ENCODE results near the gene MEGF11. TPM values are rescaled to one million over a fixed set of nuclear protein-coding genes. Genes with fewer than 3 reads are reported as not detected.

Gene MEGF11
- polyA plus RNA-seq, 1 experiment = 0.04 TPM

- POLR2A ChIA-PET = no interaction called here
- TF ChIP-seq CTCF (IDR thresholded peaks at IDR 0.05; ENCODE audit: insufficient read depth, low read depth, low read length) = no peak
- CTCF ChIA-PET = interaction anchor here (0.7 kb wide), 1 partner anchor 62 kb away, joined by 4 read pairs; no protein-coding TSS in a partner anchor
Measured at GRCh38 chr15:66165856-66166255, 87.7 kb downstream of the MEGF11 start.

GRCh38 chr15:66164788-66165187 is 88.8 kb downstream of the MEGF11 start:
- H3K4me3 ChIP-seq (ENCODE audit: low read depth, low read length) = no peak overlapping the region
- CTCF ChIA-PET = no interaction called here
- no peaks in the 10 kb centered on the region for H3K36me3 ChIP-seq (ENCODE audit: control insufficient read depth, insufficient read depth, low read length)
- no peak for DNase-seq (ENCODE audit: low read depth)
- TF ChIP-seq CTCF (IDR thresholded peaks at IDR 0.05; ENCODE audit: insufficient read depth, low read depth, low read length) = no peak
- POLR2A ChIA-PET = no interaction called here
- peaks cover 5% of the 10 kb centered on the region for H3K27me3 ChIP-seq (ENCODE audit: control insufficient read depth, insufficient read depth, low read length)

More at GRCh38 chr15:66165856-66166255, 87.7 kb downstream of the MEGF11 start:
- peaks cover 6% of the 10 kb centered on the region for H3K27me3 ChIP-seq (ENCODE audit: control insufficient read depth, insufficient read depth, low read length)
- H3K36me3 ChIP-seq (ENCODE audit: control insufficient read depth, insufficient read depth, low read length) = no peaks in the 10 kb centered on the region
- H3K4me3 ChIP-seq (ENCODE audit: low read depth, low read length) = no peak overlapping the region
- no peak for DNase-seq (ENCODE audit: low read depth)

GRCh38 chr15:66163553-66163952 is 90.0 kb downstream of the MEGF11 start:
- no peak for DNase-seq (ENCODE audit: low read depth)
- Histone ChIP-seq H3K4me3 (ENCODE audit: low read depth, low read length) (no peak overlapping the region), H3K36me3 (ENCODE audit: control insufficient read depth, insufficient read depth, low read length) (no peaks in the 10 kb centered on the region), H3K27me3 (ENCODE audit: control insufficient read depth, insufficient read depth, low read length) (peaks cover 7% of the 10 kb centered on the region)
- TF ChIP-seq CTCF (IDR thresholded peaks at IDR 0.05; ENCODE audit: insufficient read depth, low read depth, low read length) = no peak
- CTCF ChIA-PET = interaction anchor here (0.8 kb wide), 1 partner anchor 9 kb away, joined by 4 read pairs; no protein-coding TSS in a partner anchor
- POLR2A ChIA-PET = no interaction called here

GRCh38 chr15:66162286-66162685 is 91.3 kb downstream of the MEGF11 start:
- Histone ChIP-seq H3K4me3 (ENCODE audit: low read depth, low read length) (no peak overlapping the region), H3K27me3 (ENCODE audit: control insufficient read depth, insufficient read depth, low read length) (peaks cover 7% of the 10 kb centered on the region), H3K36me3 (ENCODE audit: control insufficient read depth, insufficient read depth, low read length) (no peaks in the 10 kb centered on the region)
- DNase-seq (ENCODE audit: low read depth) = no peak
- no peak for TF ChIP-seq CTCF (IDR thresholded peaks at IDR 0.05; ENCODE audit: insufficient read depth, low read depth, low read length)
- ChIA-PET POLR2A (no interaction called here), CTCF (no interaction called here)

DNA sequence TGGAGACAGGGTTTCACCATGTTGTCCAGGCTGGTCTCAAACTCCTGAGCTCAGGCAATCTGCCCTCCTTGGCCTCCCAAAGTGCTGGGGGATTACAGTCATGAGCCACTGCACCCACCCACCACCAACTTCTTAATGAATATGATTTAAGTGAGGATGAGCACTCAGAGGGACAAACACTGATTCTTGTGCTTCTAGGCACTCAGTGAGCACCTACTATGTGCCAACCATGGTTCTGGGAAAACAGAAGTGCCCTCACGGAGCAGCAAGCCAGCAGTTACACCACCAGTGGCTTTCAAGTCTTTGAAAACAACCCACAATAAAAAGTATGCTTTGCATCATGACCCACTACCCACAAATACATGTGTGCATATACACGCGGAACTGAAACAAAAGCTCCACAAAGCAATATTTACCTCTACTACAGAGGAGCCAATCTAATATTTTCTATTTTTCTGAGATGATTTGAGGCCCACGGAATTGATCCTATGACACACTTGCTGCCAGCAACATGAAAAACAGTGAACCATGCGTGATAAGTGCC is 91.9 kb downstream of the MEGF11 start:
- ChIA-PET CTCF (interaction anchor here (0.7 kb wide), 2 partner anchors 19 to 245 kb away, joined by 3 read pairs; no protein-coding TSS in a partner anchor), POLR2A (no interaction called here)
- no peak for DNase-seq (ENCODE audit: low read depth)
- Histone ChIP-seq H3K36me3 (ENCODE audit: control insufficient read depth, insufficient read depth, low read length) (no peaks in the 10 kb centered on the region), H3K4me3 (ENCODE audit: low read depth, low read length) (no peak overlapping the region), H3K27me3 (ENCODE audit: control insufficient read depth, insufficient read depth, low read length) (peaks cover 10% of the 10 kb centered on the region)
- no peak for TF ChIP-seq CTCF (IDR thresholded peaks at IDR 0.05; ENCODE audit: insufficient read depth, low read depth, low read length)
